GM21717 (cell line): Measurements from ENCODE around the gene TMEM82.

ENCODE experiments used
- ATAC-seq: cut with Tn5 transposase; IDR thresholded peaks from one replicate; pipeline ENCODE4 v1.9.1; 2021; ENCODE audit warnings: mild to moderate bottlenecking, moderate library complexity; ENCODE audit not compliant: unreplicated experiment

TMEM82 gene

GRCh38 chr1:15734901-15735300, 7.4 kb upstream of the TMEM82 start:
- ATAC-seq: no peak

GRCh38 chr1:15735304-15736037, 6.8 kb upstream of the TMEM82 start:
- no peak for ATAC-seq

GRCh38 chr1:15736038-15736891, 6.0 kb upstream of the TMEM82 start, which contains the start of gene SLC25A34:
SLC25A34 (plus strand) TSS chr1:15736258; CDS start chr1:15736486, 228 bp downstream.
- ATAC-seq: no peak

- ATAC-seq: no peak
These were observed 5.4 kb upstream of the TMEM82 start for GRCh38 chr1:15736892-15737261.

GRCh38 chr1:15737324-15738319, 4.7 kb upstream of the TMEM82 start:
- no peak for ATAC-seq

- no peak for ATAC-seq
These were observed 3.7 kb upstream of the TMEM82 start for GRCh38 chr1:15738416-15739113.

GRCh38 chr1:15739259-15739658, 3.0 kb upstream of the TMEM82 start:
- no peak for ATAC-seq

GRCh38 chr1:15739745-15740144, 2.6 kb upstream of the TMEM82 start:
- no peak for ATAC-seq

GRCh38 chr1:15740924-15741850, 1.1 kb upstream of the TMEM82 start:
- ATAC-seq: no peak

- no peak for ATAC-seq
These were observed 1.9 kb downstream of the TMEM82 start for GRCh38 chr1:15744122-15744679.

GRCh38 chr1:15747378-15747777, 5.1 kb downstream of the TMEM82 start:
- ATAC-seq: no peak

GRCh38 chr1:15748264-15748663, 6.0 kb downstream of the TMEM82 start:
- no peak for ATAC-seq

- ATAC-seq: no peak
These were observed 6.5 kb downstream of the TMEM82 start for GRCh38 chr1:15748690-15749398.

- ATAC-seq: no peak
These were observed 7.3 kb downstream of the TMEM82 start for GRCh38 chr1:15749399-15750291.

- ATAC-seq: no peak
These were observed 8.6 kb downstream of the TMEM82 start for GRCh38 chr1:15750924-15751323.

GRCh38 chr1:15751717-15752116, 9.4 kb downstream of the TMEM82 start:
- no peak for ATAC-seq

GRCh38 chr1:15753776-15754175, 11.5 kb downstream of the TMEM82 start:
- no peak for ATAC-seq
